Activated T-helper 1 cell treated with Interleukin-2 at 50 U/mL for 16 hours (primary cell): ENCODE results near the gene TMPO.
"Not testable (repeated sequence)": the region's sequence is repeated elsewhere in the genome, so short reads cannot be mapped to it uniquely, and the experiment has no call there.

Source experiments
- DNase-seq: peaks from one replicate; pipeline ENCODE4 v3.0.0-alpha.2; 2020; ENCODE audit warnings: low read depth

The TMPO gene

DNA sequence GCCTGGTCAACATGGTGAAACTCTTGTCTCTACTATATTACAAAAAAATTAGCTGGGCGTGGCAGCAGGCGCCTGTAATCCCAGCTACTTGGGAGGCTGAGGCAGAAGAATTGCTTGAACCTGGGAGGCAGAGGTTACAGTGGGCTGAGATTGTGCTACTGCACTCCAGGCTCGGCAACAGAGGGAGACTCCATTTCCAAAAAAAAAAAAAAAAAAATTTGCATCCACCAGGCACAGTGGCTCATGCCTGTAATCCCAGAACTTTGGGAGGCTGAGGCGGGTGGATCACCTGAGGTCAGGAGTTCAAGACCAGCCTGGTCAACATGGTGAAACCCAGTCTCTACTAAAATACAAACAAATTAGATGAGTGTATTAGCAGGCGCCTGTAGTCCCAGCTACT is 3.6 kb upstream of the TMPO start:
- DNase-seq: not testable (repeated sequence)

- no peak for DNase-seq
Observed at GRCh38 chr12:98513379-98514322, 1.7 kb upstream of the TMPO start.

DNA sequence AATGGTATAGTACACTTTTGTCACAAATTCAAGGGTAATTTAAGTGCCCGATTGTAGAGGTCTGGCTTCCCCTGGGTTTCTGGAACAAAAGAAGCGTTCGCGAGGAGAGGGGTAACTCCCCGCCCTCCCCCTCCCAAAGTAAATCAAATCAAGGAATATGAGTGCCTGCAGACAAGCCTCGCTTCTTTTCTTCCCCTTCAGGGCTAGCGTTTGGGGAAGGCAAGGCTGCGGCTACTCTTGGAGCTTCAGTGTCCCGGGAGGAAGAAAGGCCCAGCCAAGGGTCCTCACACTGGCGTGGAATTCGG is 456 bp upstream of the TMPO start:
- no peak for DNase-seq

DNA sequence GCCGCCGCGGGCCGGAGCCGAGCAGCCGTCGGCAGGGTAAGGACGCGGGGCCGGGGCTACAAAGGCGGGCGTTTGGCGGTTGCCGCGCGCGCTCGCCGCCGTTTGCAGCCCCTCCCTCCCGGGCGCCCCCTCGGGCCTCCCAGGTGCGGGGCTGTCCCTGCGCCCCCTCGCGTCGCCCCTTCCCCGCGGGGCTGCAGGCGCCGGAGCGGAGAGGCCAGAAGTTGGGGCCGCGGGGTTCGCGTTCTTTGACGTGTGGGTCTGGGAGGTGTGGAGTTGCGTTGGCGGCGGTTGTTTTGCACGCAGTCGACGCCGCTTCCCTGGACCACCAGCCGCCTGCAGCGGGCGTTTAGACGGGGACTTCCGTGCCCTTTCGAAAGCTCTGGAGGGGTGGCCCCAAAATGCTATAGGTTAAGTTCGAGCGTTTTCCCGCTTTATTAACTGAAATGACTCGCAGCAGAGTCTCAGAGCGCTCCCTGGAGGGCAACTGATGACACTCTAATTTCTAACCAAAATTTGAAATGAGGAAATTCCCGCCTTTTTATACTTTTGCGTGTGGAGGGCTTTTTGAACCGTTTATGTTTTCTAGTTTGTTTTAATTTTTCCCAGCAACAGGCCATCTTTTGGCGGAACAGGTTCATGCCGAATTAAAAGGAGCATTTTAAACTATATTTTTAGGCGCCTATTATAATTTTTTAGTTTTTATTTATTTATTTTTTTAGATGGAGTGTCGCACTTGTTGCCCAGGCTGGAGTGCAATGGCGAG is 902 bp downstream of the TMPO start:
- peak; percentile 63 for DNase-seq

- DNase-seq: no peak
Observed at GRCh38 chr12:98519257-98519907, 4.0 kb downstream of the TMPO start.

DNA sequence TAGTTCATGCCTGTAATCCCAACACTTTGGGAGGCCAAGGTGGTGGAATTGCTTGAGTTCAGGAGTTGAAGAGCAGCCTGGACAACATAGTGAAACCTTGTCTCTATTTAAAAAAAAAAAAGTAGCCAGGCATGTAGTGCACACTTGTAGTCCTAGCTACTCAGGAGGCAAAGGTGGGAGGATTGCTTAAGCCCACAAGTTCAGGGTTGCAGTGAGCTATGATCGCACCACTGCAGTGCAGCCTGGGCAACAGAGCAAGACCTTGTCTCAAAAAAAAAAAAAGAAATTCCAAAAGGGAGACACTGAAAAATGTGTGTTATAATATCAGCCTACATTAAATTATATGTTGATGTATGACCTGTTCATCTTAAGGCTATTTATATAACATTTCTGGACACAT is 14.7 kb downstream of the TMPO start:
- DNase-seq: no peak

- no peak for DNase-seq
Observed at GRCh38 chr12:98532687-98533304, 17.4 kb downstream of the TMPO start.

GRCh38 chr12:98533723-98534251 is 18.4 kb downstream of the TMPO start:
- no peak for DNase-seq

DNA sequence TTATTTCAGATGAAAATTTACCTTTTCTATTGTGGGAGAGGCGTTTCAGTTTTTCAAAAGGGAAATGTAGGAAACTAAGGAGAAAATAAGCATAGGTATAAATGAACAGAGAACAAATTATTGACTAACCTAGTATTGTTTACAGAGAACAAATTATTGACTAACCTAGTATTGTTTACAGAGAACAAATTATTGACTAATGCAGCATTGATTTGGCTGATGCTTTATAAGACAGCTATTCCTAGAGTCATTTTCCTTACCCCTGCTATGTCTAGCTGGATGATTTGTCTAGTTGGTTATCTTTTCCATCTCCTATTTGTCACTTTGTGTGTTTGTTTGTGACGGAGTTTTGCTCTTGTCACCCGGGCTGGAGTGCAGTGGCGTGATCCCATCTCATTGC is 22.6 kb downstream of the TMPO start:
- DNase-seq: no peak

- DNase-seq: no peak
Observed at GRCh38 chr12:98543701-98544100, 28.3 kb downstream of the TMPO start.

GRCh38 chr12:98544751-98545150 is 29.4 kb downstream of the TMPO start:
- DNase-seq: no peak

GRCh38 chr12:98549371-98550110 is 34.2 kb downstream of the TMPO start:
- no peak for DNase-seq

- no peak for DNase-seq
Observed at GRCh38 chr12:98551787-98552186, 36.4 kb downstream of the TMPO start.

DNA sequence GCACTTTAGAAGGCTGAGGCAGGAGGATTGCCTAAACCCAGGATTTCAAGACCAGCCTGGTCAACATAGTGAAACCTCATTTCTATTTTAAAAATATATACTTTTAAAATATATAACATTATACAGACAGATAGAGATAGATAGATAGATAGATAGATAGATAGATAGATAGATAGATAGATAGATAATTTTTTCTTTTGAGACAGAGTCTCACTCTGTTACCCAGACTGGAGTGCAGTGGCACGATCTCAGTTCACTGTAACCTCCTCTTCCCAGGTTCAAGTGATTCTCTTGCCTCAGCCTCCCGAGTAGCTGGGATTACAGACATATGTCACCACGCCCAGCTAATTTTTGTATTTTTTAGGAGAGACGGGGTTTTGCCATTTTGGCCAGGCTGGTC is 42.7 kb downstream of the TMPO start:
- not testable (repeated sequence) for DNase-seq

DNA sequence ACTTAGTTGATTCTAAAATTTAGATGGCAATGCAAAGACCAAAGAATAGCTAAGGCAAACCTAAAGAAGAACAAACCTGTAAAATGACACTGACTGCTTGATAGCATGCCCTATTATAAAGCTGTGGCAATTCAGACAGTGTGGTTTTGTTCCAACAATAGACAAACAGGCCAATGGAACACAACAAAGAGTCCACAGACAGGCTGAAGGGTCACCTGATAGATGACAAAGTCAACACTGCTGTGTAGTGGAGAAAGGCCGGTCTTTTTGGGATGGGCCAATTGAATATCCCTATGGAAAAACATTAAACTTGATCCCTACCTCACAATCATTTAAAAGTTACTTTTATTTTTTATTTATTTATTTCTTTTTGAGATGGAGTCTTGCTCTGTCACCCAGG is 44.3 kb downstream of the TMPO start:
- no peak for DNase-seq

- no peak for DNase-seq
Observed at GRCh38 chr12:98561846-98562245, 46.5 kb downstream of the TMPO start.

GRCh38 chr12:98572010-98572409 is 56.6 kb downstream of the TMPO start:
- no peak for DNase-seq

DNA sequence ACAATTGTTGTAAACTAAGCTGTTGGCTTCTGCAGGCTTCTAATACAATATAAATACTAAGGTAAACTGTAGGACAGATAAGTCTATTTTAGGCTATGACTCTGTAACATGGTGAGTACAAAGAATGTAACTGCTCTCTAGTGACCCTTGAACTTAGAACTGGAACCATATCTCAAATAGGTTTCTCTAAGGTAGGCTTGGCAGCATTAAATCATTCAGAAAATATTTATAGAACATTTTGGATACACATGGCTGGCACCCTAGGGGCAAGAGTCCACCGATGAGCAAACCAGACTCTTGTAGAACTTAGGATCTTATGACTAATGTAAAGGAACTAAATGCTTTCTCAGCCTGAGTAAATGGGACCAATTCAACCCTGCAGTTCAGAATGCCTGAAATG is 58.7 kb downstream of the TMPO start:
- no peak for DNase-seq

DNA sequence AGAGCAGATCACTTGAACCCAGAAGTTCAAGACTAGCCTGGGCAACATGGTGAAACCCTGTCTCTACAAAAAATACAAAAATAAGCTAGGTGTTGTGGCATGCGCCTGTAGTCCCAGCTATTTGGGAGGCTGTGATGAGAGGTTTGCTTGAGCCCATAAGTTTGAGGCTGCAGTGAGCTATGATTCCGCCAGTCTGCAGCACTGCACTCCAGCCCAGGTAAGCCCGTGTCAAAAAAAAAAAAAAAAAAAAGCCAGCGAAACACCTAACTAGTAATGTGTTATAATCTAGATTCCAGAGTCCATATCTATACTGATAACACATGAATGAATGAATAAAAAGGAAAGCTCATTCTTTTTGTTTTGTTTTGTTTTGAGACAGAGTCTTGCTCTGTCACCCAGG is 59.6 kb downstream of the TMPO start:
- DNase-seq: no peak

GRCh38 chr12:98576795-98577194 is 61.4 kb downstream of the TMPO start:
- not testable (repeated sequence) for DNase-seq

DNA sequence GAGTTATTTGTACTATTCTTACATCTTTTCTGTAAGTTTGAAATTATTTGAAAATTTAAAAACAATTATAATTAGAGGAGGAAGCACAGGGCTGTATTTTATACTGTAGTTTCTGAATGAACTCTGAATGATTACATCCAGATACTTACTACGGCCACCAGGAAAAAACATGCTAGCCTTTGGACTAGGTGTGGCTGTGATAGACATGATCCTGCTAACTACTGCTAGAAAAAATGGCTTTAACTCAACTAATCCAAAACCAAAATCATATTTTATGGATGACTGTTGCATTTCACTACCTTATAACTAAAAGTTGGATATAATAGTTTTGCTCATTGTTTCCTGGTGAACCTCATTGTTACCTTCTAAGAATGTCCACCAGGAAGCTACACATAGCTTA is 63.0 kb downstream of the TMPO start:
- no peak for DNase-seq

GRCh38 chr12:98578821-98579220 is 63.4 kb downstream of the TMPO start:
- DNase-seq: no peak
